Tibial artery (tissue), 4 donors: Measurements from ENCODE around the gene CREB5.

Source experiments
- DNase-seq, 2 donors: peaks; one replicate each; pipeline ENCODE4 v3.0.0-alpha.2; 2019
- H3K27ac ChIP-seq, 2 donors: fragments of 200-600 bp; sonication (generic) in 1 of 2; 1 replicate in 1 of 2; 2 replicates in 1 of 2; pipeline ENCODE4 v1.5.1; 2018 to 2019; ENCODE audit warnings: mild to moderate bottlenecking in 1 of 2
- H3K27me3 ChIP-seq, 2 donors: fragments of 200-600 bp; sonication (generic) in 1 of 2; one replicate each; pipeline versions ENCODE4 v1.5.1 to v1.6.0; 2016 to 2019
- H3K36me3 ChIP-seq, 3 donors: fragments of 200-600 bp; sonication (generic) in 2 of 3; one replicate each; pipeline ENCODE4 v1.5.1; 2016 to 2019; ENCODE audit warnings: mild to moderate bottlenecking in 2 of 3
- H3K4me1 ChIP-seq, 4 donors: fragments of 200-600 bp; sonication (generic) in 2 of 4; 1 replicate in 3 of 4; 2 replicates in 1 of 4; pipeline ENCODE4 v1.5.1; 2016 to 2019
- H3K4me3 ChIP-seq, 2 donors: fragments of 200-600 bp; sonication (generic) in 1 of 2; 1 replicate in 1 of 2; 2 replicates in 1 of 2; pipeline ENCODE4 v1.5.1; 2018 to 2019; ENCODE audit warnings: mild to moderate bottlenecking in 2 of 2
- H3K9me3 ChIP-seq, 3 donors: fragments of 200-600 bp; sonication (generic) in 1 of 3; one replicate each; pipeline ENCODE4 v1.5.1; 2016 to 2019
- CTCF ChIP-seq, 2 experiments: fragments of 200-600 bp in 1 of 2; fragments of 450-650 bp in 1 of 2; IDR thresholded peaks; one replicate each; pipeline ENCODE4 v1.5.1; 2017 to 2019; ENCODE audit warnings: antibody characterized with exemption in 2 of 2, mild to moderate bottlenecking in 1 of 2, moderate library complexity in 1 of 2
- intact Hi-C: fragments of 100-400 bp; cut with DNase I; formaldehyde crosslinking; loops from one replicate; pipeline ENCODE4 v1.15.0; 2023; ENCODE audit warnings: low total_unique reads

CREB5 gene

GRCh38 chr7:28556025-28556424, 143.7 kb downstream of the CREB5 start:
- Histone ChIP-seq H3K9me3 (no peaks in the 10 kb centered on the region), H3K27me3 (no peaks in the 10 kb centered on the region), H3K36me3 (no peaks in the 10 kb centered on the region), H3K4me1 (peaks cover 0 to 5% (median 2%) of the 10 kb centered on the region in 4 donors), H3K27ac (no peak overlapping the region), H3K4me3 (no peak overlapping the region)
- intact Hi-C loops, result no loop called here
- no peak for TF ChIP-seq CTCF (IDR thresholded peaks at IDR 0.05)
- no peak for DNase-seq

DNA sequence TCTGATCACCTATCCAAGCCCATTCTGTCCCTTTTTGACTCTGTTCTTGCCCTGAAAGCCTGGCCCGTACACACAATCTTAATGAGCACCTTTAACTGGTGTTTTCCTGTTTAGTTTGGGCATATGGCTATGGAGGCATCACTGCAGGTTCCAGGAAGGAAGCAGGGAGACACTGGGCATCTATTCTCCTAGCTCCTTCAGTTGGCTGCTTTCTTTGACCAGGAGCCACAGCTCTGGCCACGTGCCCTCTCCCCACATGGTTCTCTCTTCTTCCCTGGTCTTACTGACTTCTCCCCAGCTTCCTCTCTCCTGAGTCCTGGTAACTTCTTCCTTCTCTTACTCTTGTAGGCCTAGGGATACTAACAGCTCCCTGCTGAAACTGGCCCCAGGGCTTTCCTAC, 144.4 kb downstream of the CREB5 start:
- H3K36me3 ChIP-seq, result no peaks in the 10 kb centered on the region

DNA sequence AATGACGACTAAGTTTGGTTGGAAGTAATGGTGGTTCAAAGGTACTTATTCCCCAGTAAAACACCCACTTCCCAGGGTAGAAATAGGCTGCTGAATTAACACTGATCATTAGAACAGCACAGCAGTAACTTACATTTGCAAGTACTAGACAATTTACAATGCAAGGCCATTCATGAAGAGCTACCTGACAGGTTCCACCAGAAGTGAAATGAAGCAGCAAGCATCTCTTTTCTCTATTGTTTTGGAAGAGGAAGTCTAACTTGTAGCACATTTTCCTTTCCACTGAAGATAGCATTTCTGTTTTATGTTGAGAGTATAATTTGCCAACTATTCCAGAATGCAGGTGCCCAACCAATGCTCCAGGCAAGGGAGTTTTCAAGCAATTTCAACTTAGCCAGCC, 145.9 kb downstream of the CREB5 start:
- TF ChIP-seq CTCF (IDR thresholded peaks at IDR 0.05), result no peak
- Histone ChIP-seq H3K36me3 (no peaks in the 10 kb centered on the region), H3K9me3 (no peaks in the 10 kb centered on the region), H3K4me1 (no peaks in the 10 kb centered on the region), H3K4me3 (no peak overlapping the region), H3K27me3 (no peaks in the 10 kb centered on the region), H3K27ac (no peak overlapping the region)
- DNase-seq, result no peak
- intact Hi-C loops, result no loop called here

More for the DNA sequence above, 144.4 kb downstream of the CREB5 start:
- DNase-seq, result no peak
- no peak overlapping the region for H3K4me3 ChIP-seq
- H3K27me3 ChIP-seq, result no peaks in the 10 kb centered on the region
- H3K27ac ChIP-seq, result no peak overlapping the region
- H3K4me1 ChIP-seq, result no peaks in the 10 kb centered on the region
- intact Hi-C loops, result no loop called here
- no peaks in the 10 kb centered on the region for H3K9me3 ChIP-seq
- TF ChIP-seq CTCF (IDR thresholded peaks at IDR 0.05), result no peak

DNA sequence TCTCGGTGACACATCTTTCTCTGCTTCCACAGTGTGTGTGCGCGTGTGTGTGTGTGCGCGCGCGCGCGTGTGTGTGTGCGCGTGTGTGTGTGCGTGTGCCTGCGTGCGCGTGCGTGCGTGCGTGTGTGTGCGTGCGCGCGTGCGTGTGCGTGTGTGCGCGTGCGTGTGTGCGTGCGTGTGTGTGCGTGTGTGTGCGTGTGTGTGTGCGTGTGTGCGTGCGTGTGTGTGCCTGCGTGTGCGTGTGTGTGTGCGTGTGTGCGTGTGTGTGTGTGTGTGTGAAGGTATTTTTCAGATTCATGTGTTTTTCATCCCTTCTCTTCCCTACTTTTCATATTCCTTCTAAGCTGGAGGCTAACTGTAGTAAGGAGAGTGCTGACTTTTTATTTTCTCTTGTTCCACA, 148.4 kb downstream of the CREB5 start:
- no peaks in the 10 kb centered on the region for H3K4me1 ChIP-seq
- TF ChIP-seq CTCF (IDR thresholded peaks at IDR 0.05), result no peak
- H3K27me3 ChIP-seq, result no peaks in the 10 kb centered on the region
- intact Hi-C loops, result no loop called here
- H3K9me3 ChIP-seq, result no peaks in the 10 kb centered on the region
- H3K4me3 ChIP-seq, result no peak overlapping the region
- DNase-seq, result no peak
- H3K36me3 ChIP-seq, result no peaks in the 10 kb centered on the region
- no peak overlapping the region for H3K27ac ChIP-seq

GRCh38 chr7:28564033-28564432, 151.7 kb downstream of the CREB5 start:
- no peaks in the 10 kb centered on the region for H3K4me1 ChIP-seq
- no peaks in the 10 kb centered on the region for H3K27me3 ChIP-seq
- H3K27ac ChIP-seq, result no peak overlapping the region
- no peak overlapping the region for H3K4me3 ChIP-seq
- intact Hi-C loops, result no loop called here
- no peak for TF ChIP-seq CTCF (IDR thresholded peaks at IDR 0.05)
- DNase-seq, result no peak
- no peaks in the 10 kb centered on the region for H3K36me3 ChIP-seq
- no peaks in the 10 kb centered on the region for H3K9me3 ChIP-seq

DNA sequence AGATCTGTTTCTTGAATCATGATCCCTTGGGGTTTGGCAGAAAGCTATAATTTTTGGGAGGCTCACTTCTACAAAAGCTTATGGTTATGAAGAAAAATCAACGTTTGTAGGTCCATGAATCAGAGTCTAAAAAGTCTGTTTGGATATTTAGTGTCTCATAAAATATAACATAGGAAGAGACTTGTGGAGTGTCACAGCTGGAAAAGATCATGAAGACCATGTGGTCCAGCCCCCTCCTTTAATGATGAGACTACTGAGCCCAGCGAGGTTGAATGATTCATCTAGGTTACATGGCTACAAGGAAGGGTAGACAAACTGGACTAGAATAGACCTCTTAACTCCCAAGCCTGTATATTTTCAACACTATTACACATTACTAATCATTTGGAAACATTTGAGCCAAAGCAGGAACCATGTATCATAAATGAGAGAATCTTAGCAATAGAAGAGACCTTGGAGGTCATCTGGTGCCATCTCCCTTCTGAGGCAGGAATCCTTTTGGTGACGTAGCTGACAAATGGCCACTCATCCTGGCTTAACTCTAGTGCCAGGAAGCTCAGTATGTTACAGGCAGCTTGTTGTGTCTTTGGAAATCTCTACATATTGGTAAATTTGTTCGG, 152.5 kb downstream of the CREB5 start:
- Histone ChIP-seq H3K27ac (no peak overlapping the region), H3K27me3 (no peaks in the 10 kb centered on the region), H3K36me3 (no peaks in the 10 kb centered on the region), H3K4me1 (no peaks in the 10 kb centered on the region), H3K4me3 (no peak overlapping the region), H3K9me3 (no peaks in the 10 kb centered on the region)
- TF ChIP-seq CTCF (IDR thresholded peaks at IDR 0.05), result no peak
- no peak for DNase-seq
- intact Hi-C loops, result no loop called here
